ENCODE measurements around the gene LMAN2.

- TF ChIP-seq CTCF (IDR thresholded peaks at IDR 0.05) (no peak), EP300 (IDR thresholded peaks at IDR 0.05) (no peak)
Observed at GRCh38 chr5:177336603-177337494, 14.6 kb downstream of the LMAN2 start.
